ENCODE measurements around the gene RECQL5.
A peak's percentile ranks its signal among the peaks of the same experiment; 100 is the strongest.

RECQL5 gene

GRCh38 chr17:75622771-75623273 lies 44.1 kb downstream of the RECQL5 start:
- no peaks in the 10 kb centered on the region for H3K9me3 ChIP-seq (ENCODE audit: control insufficient read depth in 1 of 2, low read length in 2 of 2)
- peaks cover 20 to 91% of the 10 kb centered on the region in 2 donors for H3K36me3 ChIP-seq (ENCODE audit: control insufficient read depth in 1 of 2, insufficient read depth in 2 of 2, low read length in 2 of 2)
- no peak overlapping the region for H3K9ac ChIP-seq (ENCODE audit: low read depth in 1 of 2, low read length in 2 of 2)
- peaks cover 0 to 3% of the 10 kb centered on the region in 2 donors for H3K4me1 ChIP-seq (ENCODE audit: control insufficient read depth in 1 of 2, insufficient read depth in 2 of 2, low read length in 2 of 2)
- H3K27ac ChIP-seq (ENCODE audit: low read depth, low read length) = no peak overlapping the region
- H3K27me3 ChIP-seq (ENCODE audit: control insufficient read depth in 1 of 2, insufficient read depth in 2 of 2, low read length in 2 of 2) = no peaks in the 10 kb centered on the region
- H3K4me3 ChIP-seq (ENCODE audit: low read depth in 1 of 2, low read length in 2 of 2) = no peak overlapping the region

- Histone ChIP-seq H3K9me3 (ENCODE audit: control insufficient read depth in 1 of 2, low read length in 2 of 2) (no peaks in the 10 kb centered on the region), H3K9ac (ENCODE audit: low read depth in 1 of 2, low read length in 2 of 2) (no peak overlapping the region), H3K27me3 (ENCODE audit: control insufficient read depth in 1 of 2, insufficient read depth in 2 of 2, low read length in 2 of 2) (no peaks in the 10 kb centered on the region), H3K4me3 (ENCODE audit: low read depth in 1 of 2, low read length in 2 of 2) (no peak overlapping the region), H3K27ac (ENCODE audit: low read depth, low read length) (no peak overlapping the region), H3K36me3 (ENCODE audit: control insufficient read depth in 1 of 2, insufficient read depth in 2 of 2, low read length in 2 of 2) (peaks cover 21 to 93% of the 10 kb centered on the region in 2 donors), H3K4me1 (ENCODE audit: control insufficient read depth in 1 of 2, insufficient read depth in 2 of 2, low read length in 2 of 2) (peaks cover 5 to 9% of the 10 kb centered on the region in 2 donors)
Measured at GRCh38 chr17:75622076-75622475, 44.9 kb downstream of the RECQL5 start.

- Histone ChIP-seq H3K9me3 (ENCODE audit: control insufficient read depth in 1 of 2, low read length in 2 of 2) (no peaks in the 10 kb centered on the region), H3K27ac (ENCODE audit: low read depth, low read length) (no peak overlapping the region), H3K4me1 (ENCODE audit: control insufficient read depth in 1 of 2, insufficient read depth in 2 of 2, low read length in 2 of 2) (peaks cover 11 to 15% of the 10 kb centered on the region in 2 donors), H3K36me3 (ENCODE audit: control insufficient read depth in 1 of 2, insufficient read depth in 2 of 2, low read length in 2 of 2) (peaks cover 15 to 93% of the 10 kb centered on the region in 2 donors), H3K4me3 (ENCODE audit: low read depth in 1 of 2, low read length in 2 of 2) (no peak overlapping the region), H3K27me3 (ENCODE audit: control insufficient read depth in 1 of 2, insufficient read depth in 2 of 2, low read length in 2 of 2) (no peaks in the 10 kb centered on the region), H3K9ac (ENCODE audit: low read depth in 1 of 2, low read length in 2 of 2) (no peak overlapping the region)
Measured at GRCh38 chr17:75621489-75621888, 45.5 kb downstream of the RECQL5 start.

GRCh38 chr17:75619506-75620431 lies 47.2 kb downstream of the RECQL5 start:
- no peak overlapping the region for H3K27ac ChIP-seq (ENCODE audit: low read depth, low read length)
- peaks cover 10 to 93% of the 10 kb centered on the region in 2 donors for H3K36me3 ChIP-seq (ENCODE audit: control insufficient read depth in 1 of 2, insufficient read depth in 2 of 2, low read length in 2 of 2)
- H3K4me3 ChIP-seq (ENCODE audit: low read depth in 1 of 2, low read length in 2 of 2) = no peak overlapping the region

GRCh38 chr17:75617675-75618074 lies 49.3 kb downstream of the RECQL5 start:
- Histone ChIP-seq H3K27ac (ENCODE audit: low read depth, low read length) (peak overlapping the region; percentile 5), H3K27me3 (ENCODE audit: control insufficient read depth in 1 of 2, insufficient read depth in 2 of 2, low read length in 2 of 2) (no peaks in the 10 kb centered on the region), H3K36me3 (ENCODE audit: control insufficient read depth in 1 of 2, insufficient read depth in 2 of 2, low read length in 2 of 2) (peaks cover 20 to 93% of the 10 kb centered on the region in 2 donors), H3K4me3 (ENCODE audit: low read depth in 1 of 2, low read length in 2 of 2) (peak overlapping the region in 1 of 2 donors; percentile 21), H3K9me3 (ENCODE audit: control insufficient read depth in 1 of 2, low read length in 2 of 2) (no peaks in the 10 kb centered on the region), H3K9ac (ENCODE audit: low read depth in 1 of 2, low read length in 2 of 2) (peak overlapping the region in 1 of 2 donors; percentile 62), H3K4me1 (ENCODE audit: control insufficient read depth in 1 of 2, insufficient read depth in 2 of 2, low read length in 2 of 2) (peaks cover 25 to 39% of the 10 kb centered on the region in 2 donors)

More at GRCh38 chr17:75619506-75620431, 47.2 kb downstream of the RECQL5 start:
- H3K27me3 ChIP-seq (ENCODE audit: control insufficient read depth in 1 of 2, insufficient read depth in 2 of 2, low read length in 2 of 2) = no peaks in the 10 kb centered on the region
- no peaks in the 10 kb centered on the region for H3K9me3 ChIP-seq (ENCODE audit: control insufficient read depth in 1 of 2, low read length in 2 of 2)
- H3K4me1 ChIP-seq (ENCODE audit: control insufficient read depth in 1 of 2, insufficient read depth in 2 of 2, low read length in 2 of 2) = peaks cover 18 to 29% of the 10 kb centered on the region in 2 donors
- H3K9ac ChIP-seq (ENCODE audit: low read depth in 1 of 2, low read length in 2 of 2) = no peak overlapping the region

- Histone ChIP-seq H3K27me3 (ENCODE audit: control insufficient read depth in 1 of 2, insufficient read depth in 2 of 2, low read length in 2 of 2) (no peaks in the 10 kb centered on the region), H3K4me3 (ENCODE audit: low read depth in 1 of 2, low read length in 2 of 2) (peak overlapping the region in 1 of 2 donors; percentile 21), H3K36me3 (ENCODE audit: control insufficient read depth in 1 of 2, insufficient read depth in 2 of 2, low read length in 2 of 2) (peaks cover 22 to 91% of the 10 kb centered on the region in 2 donors)
Measured at GRCh38 chr17:75617218-75617617, 49.7 kb downstream of the RECQL5 start.

GRCh38 chr17:75616521-75617122 lies 50.3 kb downstream of the RECQL5 start:
- peak overlapping the region; percentile 77 for H3K27ac ChIP-seq (ENCODE audit: low read depth, low read length)
- peaks cover 27 to 43% of the 10 kb centered on the region in 2 donors for H3K4me1 ChIP-seq (ENCODE audit: control insufficient read depth in 1 of 2, insufficient read depth in 2 of 2, low read length in 2 of 2)
- H3K4me3 ChIP-seq (ENCODE audit: low read depth in 1 of 2, low read length in 2 of 2) = no peak overlapping the region
- peak overlapping the region in 1 of 2 donors; percentile 62 for H3K9ac ChIP-seq (ENCODE audit: low read depth in 1 of 2, low read length in 2 of 2)
- no peaks in the 10 kb centered on the region for H3K9me3 ChIP-seq (ENCODE audit: control insufficient read depth in 1 of 2, low read length in 2 of 2)
- peaks cover 22 to 85% of the 10 kb centered on the region in 2 donors for H3K36me3 ChIP-seq (ENCODE audit: control insufficient read depth in 1 of 2, insufficient read depth in 2 of 2, low read length in 2 of 2)
- H3K27me3 ChIP-seq (ENCODE audit: control insufficient read depth in 1 of 2, insufficient read depth in 2 of 2, low read length in 2 of 2) = no peaks in the 10 kb centered on the region

More at GRCh38 chr17:75617218-75617617, 49.7 kb downstream of the RECQL5 start:
- peak overlapping the region in 1 of 2 donors; percentile 62 for H3K9ac ChIP-seq (ENCODE audit: low read depth in 1 of 2, low read length in 2 of 2)
- peak overlapping the region; percentile 77 for H3K27ac ChIP-seq (ENCODE audit: low read depth, low read length)
- H3K4me1 ChIP-seq (ENCODE audit: control insufficient read depth in 1 of 2, insufficient read depth in 2 of 2, low read length in 2 of 2) = peaks cover 27 to 39% of the 10 kb centered on the region in 2 donors
- no peaks in the 10 kb centered on the region for H3K9me3 ChIP-seq (ENCODE audit: control insufficient read depth in 1 of 2, low read length in 2 of 2)

- Histone ChIP-seq H3K9me3 (ENCODE audit: control insufficient read depth in 1 of 2, low read length in 2 of 2) (no peaks in the 10 kb centered on the region), H3K36me3 (ENCODE audit: control insufficient read depth in 1 of 2, insufficient read depth in 2 of 2, low read length in 2 of 2) (peaks cover 19 to 72% of the 10 kb centered on the region in 2 donors), H3K4me1 (ENCODE audit: control insufficient read depth in 1 of 2, insufficient read depth in 2 of 2, low read length in 2 of 2) (peaks cover 27 to 51% of the 10 kb centered on the region in 2 donors), H3K4me3 (ENCODE audit: low read depth in 1 of 2, low read length in 2 of 2) (no peak overlapping the region), H3K27me3 (ENCODE audit: control insufficient read depth in 1 of 2, insufficient read depth in 2 of 2, low read length in 2 of 2) (no peaks in the 10 kb centered on the region), H3K27ac (ENCODE audit: low read depth, low read length) (peak overlapping the region; percentile 3), H3K9ac (ENCODE audit: low read depth in 1 of 2, low read length in 2 of 2) (peak overlapping the region in 1 of 2 donors; percentile 18)
Measured at GRCh38 chr17:75615301-75615700, 51.7 kb downstream of the RECQL5 start.

- H3K9me3 ChIP-seq (ENCODE audit: control insufficient read depth in 1 of 2, low read length in 2 of 2) = no peaks in the 10 kb centered on the region
- H3K36me3 ChIP-seq (ENCODE audit: control insufficient read depth in 1 of 2, insufficient read depth in 2 of 2, low read length in 2 of 2) = peaks cover 19 to 66% of the 10 kb centered on the region in 2 donors
- H3K4me1 ChIP-seq (ENCODE audit: control insufficient read depth in 1 of 2, insufficient read depth in 2 of 2, low read length in 2 of 2) = peaks cover 30 to 57% of the 10 kb centered on the region in 2 donors
- no peak overlapping the region for H3K4me3 ChIP-seq (ENCODE audit: low read depth in 1 of 2, low read length in 2 of 2)
- peak overlapping the region; percentile 18 for H3K9ac ChIP-seq (ENCODE audit: low read depth in 1 of 2, low read length in 2 of 2)
- H3K27ac ChIP-seq (ENCODE audit: low read depth, low read length) = peak overlapping the region; percentile 42
- no peaks in the 10 kb centered on the region for H3K27me3 ChIP-seq (ENCODE audit: control insufficient read depth in 1 of 2, insufficient read depth in 2 of 2, low read length in 2 of 2)
Measured at GRCh38 chr17:75614556-75615270, 52.2 kb downstream of the RECQL5 start.
